PC-3 (cell line): Measurements from ENCODE around the gene ANXA7. TPM values are rescaled to one million over a fixed set of nuclear protein-coding genes. Genes with fewer than 3 reads are reported as not detected.

Experiments
- ATAC-seq: fragments of 200-7000 bp; cut with Tn5 transposase; 2 replicates; pipeline ENCODE4 v1.9.1; 2020; ENCODE audit warnings: mild to moderate bottlenecking, moderate library complexity
- BruUV-seq: library from RNA; stranded (reverse); fragments of 400-500 nt; replicated peaks from 2 replicates; lab custom pipeline; 2021; lab: Mats Ljungman, UMichigan
- CTCF ChIA-PET: fragments of 300-600 bp; sonication (Branson Sonifier 250); formaldehyde crosslinking; loops from one replicate; lab custom pipeline; 2022; ENCODE audit warnings: antibody characterized with exemption; lab: Charles Lee
- POLR2A ChIA-PET: fragments of 300-600 bp; sonication (Branson Sonifier 250); formaldehyde crosslinking; loops from one replicate; lab custom pipeline; 2022; ENCODE audit warnings: antibody characterized with exemption; ENCODE audit not compliant: unreplicated experiment; lab: Charles Lee
- DNase-seq: peaks from one replicate; pipeline ENCODE4 v3.0.0-alpha.2; 2015
- H2AFZ ChIP-seq: fragments of 300-600 bp; sonication (generic); 2 replicates; pipeline ENCODE4 v1.6.0; 2016; ENCODE audit warnings: antibody characterized with exemption, low read length
- H3F3A ChIP-seq: fragments of 300-600 bp; sonication (generic); one replicate; pipeline ENCODE4 v1.6.0; 2017; ENCODE audit warnings: antibody characterized with exemption, low read length, control low read depth, mild to moderate bottlenecking; ENCODE audit not compliant: unreplicated experiment
- H3K27ac ChIP-seq: fragments of 300-600 bp; sonication (generic); 2 replicates; pipeline ENCODE4 v1.5.1; 2016; ENCODE audit warnings: mild to moderate bottlenecking, low read length
- H3K27me3 ChIP-seq: fragments of 300-600 bp; sonication (generic); 2 replicates; pipeline ENCODE4 v1.6.1; 2016; ENCODE audit warnings: low read length, mixed read lengths
- H3K36me3 ChIP-seq: fragments of 300-600 bp; sonication (generic); 2 replicates; pipeline ENCODE4 v1.6.1; 2016; ENCODE audit warnings: low read depth, mixed run types, low read length, mixed read lengths
- H3K4me1 ChIP-seq: fragments of 300-600 bp; sonication (generic); 2 replicates; pipeline ENCODE4 v1.5.1; 2016; ENCODE audit warnings: low read length; ENCODE audit not compliant: insufficient read depth
- H3K4me2 ChIP-seq: fragments of 300-600 bp; sonication (generic); 2 replicates; pipeline ENCODE4 v1.6.0; 2016; ENCODE audit warnings: low read length
- H3K4me3 ChIP-seq: fragments of 300-600 bp; sonication (generic); 2 replicates; pipeline ENCODE4 v1.5.1; 2016; ENCODE audit warnings: mild to moderate bottlenecking, low read length, mixed read lengths
- H3K79me2 ChIP-seq: fragments of 300-600 bp; sonication (generic); 2 replicates; pipeline ENCODE4 v1.6.1; 2017; ENCODE audit warnings: low read length, mixed read lengths
- H3K9ac ChIP-seq: fragments of 300-600 bp; sonication (generic); 2 replicates; pipeline ENCODE4 v1.6.0; 2016; ENCODE audit warnings: mild to moderate bottlenecking, low read length
- H3K9me2 ChIP-seq: fragments of 300-600 bp; sonication (generic); replicated peaks from 2 replicates; pipeline ENCODE4 v1.6.1; 2016; ENCODE audit warnings: mixed run types, low read length, mixed read lengths
- H3K9me3 ChIP-seq: fragments of 300-600 bp; sonication (generic); 2 replicates; pipeline ENCODE4 v1.6.1; 2016; ENCODE audit warnings: low read length, mixed read lengths
- H4K20me1 ChIP-seq: fragments of 300-600 bp; sonication (generic); 2 replicates; pipeline ENCODE4 v1.6.1; 2016; ENCODE audit warnings: low read length, mixed read lengths
- CTCF ChIP-seq: fragments of 300-600 bp; sonication (generic); conservative IDR thresholded peaks from 2 replicates; pipeline ENCODE4 v1.5.1; 2017; ENCODE audit warnings: antibody characterized with exemption, low read depth, mild to moderate bottlenecking, low read length
- EZH2 ChIP-seq: fragments of 300-600 bp; sonication (generic); IDR thresholded peaks from one replicate; pipeline ENCODE4 v1.6.1; 2017; ENCODE audit warnings: antibody characterized with exemption, mild to moderate bottlenecking, low read length; ENCODE audit not compliant: unreplicated experiment
- EZH2phosphoT487 ChIP-seq: fragments of 300-600 bp; sonication (generic); IDR thresholded peaks from 2 replicates; pipeline ENCODE4 v1.6.1; 2018; ENCODE audit warnings: mild to moderate bottlenecking, antibody characterized with exemption, low read length, borderline replicate concordance
- intact Hi-C: fragments of 100-400 bp; cut with micrococcal nuclease; formaldehyde crosslinking; loops from 2 replicates; pipeline ENCODE4 v1.9.0; 2023
- total RNA-seq: library from RNA; depleted of rRNA; stranded (reverse); fragments of >200 nt; gene quantifications from 2 replicates; pipeline ENCODE4 v1.2.3, GENCODE V29; 2014

ANXA7 gene
- total RNA-seq, 1 experiment from 2014 or later: 561 TPM

- no peak for ATAC-seq
- H3K9ac ChIP-seq: no peak overlapping the region
- H3K9me3 ChIP-seq: no peaks in the 10 kb centered on the region
- H3K4me3 ChIP-seq: no peak overlapping the region
- H4K20me1 ChIP-seq: peaks cover 88% of the 10 kb centered on the region
- no peak for DNase-seq
- no peaks in the 10 kb centered on the region for H3F3A ChIP-seq
- no peak overlapping the region for H2AFZ ChIP-seq
- intact Hi-C loops: no loop called here
- no peak overlapping the region for H3K27ac ChIP-seq
- no peaks in the 10 kb centered on the region for H3K27me3 ChIP-seq
- H3K36me3 ChIP-seq: peaks cover 44% of the 10 kb centered on the region
- ChIA-PET POLR2A (no interaction called here), CTCF (no interaction called here)
- peaks cover 21% of the 10 kb centered on the region for H3K4me1 ChIP-seq
- H3K4me2 ChIP-seq: no peak overlapping the region
- TF ChIP-seq CTCF (no peak), EZH2 (no peak), EZH2phosphoT487 (no peak)
- no peaks in the 10 kb centered on the region for H3K9me2 ChIP-seq
- peaks cover 100% of the 10 kb centered on the region for H3K79me2 ChIP-seq
- no TSS peak for BruUV-seq
Measured at GRCh38 chr10:73404690-73405089, 9.2 kb downstream of the ANXA7 start.

GRCh38 chr10:73401636-73402035, 12.2 kb downstream of the ANXA7 start:
- intact Hi-C loops: no loop called here
- H3K9me3 ChIP-seq: no peaks in the 10 kb centered on the region
- TF ChIP-seq EZH2phosphoT487: no peak
- TF ChIP-seq CTCF: no peak
- BruUV-seq: no TSS peak
- no peaks in the 10 kb centered on the region for H3K27me3 ChIP-seq
- H3K4me2 ChIP-seq: no peak overlapping the region
- ChIA-PET POLR2A (no interaction called here), CTCF (interaction anchor here (0.6 kb wide), 1 partner anchor 157 kb away, joined by 8 read pairs; no protein-coding TSS in a partner anchor)
- H3K27ac ChIP-seq: no peak overlapping the region
- peaks cover 97% of the 10 kb centered on the region for H3K79me2 ChIP-seq
- no peak overlapping the region for H3K9ac ChIP-seq
- H3F3A ChIP-seq: peaks cover 9% of the 10 kb centered on the region
- no peak overlapping the region for H3K4me3 ChIP-seq
- H3K4me1 ChIP-seq: no peaks in the 10 kb centered on the region
- no peaks in the 10 kb centered on the region for H3K9me2 ChIP-seq
- peaks cover 57% of the 10 kb centered on the region for H3K36me3 ChIP-seq
- H4K20me1 ChIP-seq: peaks cover 78% of the 10 kb centered on the region
- DNase-seq (no peak), ATAC-seq (no peak)
- H2AFZ ChIP-seq: no peak overlapping the region

GRCh38 chr10:73399063-73399462, 14.8 kb downstream of the ANXA7 start:
- peaks cover 62% of the 10 kb centered on the region for H4K20me1 ChIP-seq
- H3K9ac ChIP-seq: no peak overlapping the region
- H3K79me2 ChIP-seq: peaks cover 93% of the 10 kb centered on the region
- no peaks in the 10 kb centered on the region for H3K9me2 ChIP-seq
- no peak overlapping the region for H2AFZ ChIP-seq
- H3F3A ChIP-seq: peaks cover 9% of the 10 kb centered on the region
- H3K9me3 ChIP-seq: no peaks in the 10 kb centered on the region
- no peak for ATAC-seq
- POLR2A ChIA-PET: interaction anchor here (0.6 kb wide), 1 partner anchor 13 kb away, joined by 8 read pairs; no protein-coding TSS in a partner anchor
- no peak overlapping the region for H3K4me3 ChIP-seq
- no peaks in the 10 kb centered on the region for H3K27me3 ChIP-seq
- no peak overlapping the region for H3K4me2 ChIP-seq
- no peak for DNase-seq
- no peaks in the 10 kb centered on the region for H3K4me1 ChIP-seq
- no peak for TF ChIP-seq EZH2
- TF ChIP-seq CTCF: no peak
- TF ChIP-seq EZH2phosphoT487: no peak
- CTCF ChIA-PET: no interaction called here
- no TSS peak for BruUV-seq
- intact Hi-C loops: no loop called here
- H3K36me3 ChIP-seq: peaks cover 76% of the 10 kb centered on the region
- H3K27ac ChIP-seq: no peak overlapping the region
